IMR-90 (cell line): Measurements from ENCODE around the gene RBM23.
"Not testable (repeated sequence)": the region's sequence is repeated elsewhere in the genome, so short reads cannot be mapped to it uniquely, and the experiment has no call there.

ENCODE experiments used
- BHLHE40 ChIP-seq: fragments of 150-350 bp; IDR thresholded peaks from 2 replicates; pipeline ENCODE4 v1.6.1; 2016; ENCODE audit warnings: mild to moderate bottlenecking, low read depth, low read length
- MAFK ChIP-seq: IDR thresholded peaks from 2 replicates; pipeline ENCODE4 v1.6.1; 2012; ENCODE audit warnings: low read depth, low read length, improper control_type of control experiment
- MAZ ChIP-seq: IDR thresholded peaks from 2 replicates; pipeline ENCODE4 v1.6.1; 2012; ENCODE audit warnings: low read depth, mild to moderate bottlenecking, low read length, improper control_type of control experiment, moderate library complexity, borderline replicate concordance
- NFE2L2 ChIP-seq: fragments of 150-350 bp; IDR thresholded peaks from 2 replicates; pipeline ENCODE4 v1.6.1; 2016; ENCODE audit warnings: low read depth, mild to moderate bottlenecking, low read length
- POLR2A ChIP-seq: IDR thresholded peaks from 2 replicates; pipeline ENCODE4 v1.6.1; 2012; ENCODE audit warnings: mild to moderate bottlenecking, low read depth, low read length
- RAD21 ChIP-seq: IDR thresholded peaks from 2 replicates; pipeline ENCODE4 v1.6.1; 2012; ENCODE audit warnings: low read length, improper control_type of control experiment
- RCOR1 ChIP-seq: IDR thresholded peaks from 2 replicates; pipeline ENCODE4 v1.6.1; 2012; ENCODE audit warnings: mild to moderate bottlenecking, low read length, improper control_type of control experiment; ENCODE audit not compliant: insufficient replicate concordance
- RFX5 ChIP-seq: IDR thresholded peaks from 2 replicates; pipeline ENCODE4 v1.8.0; 2012; ENCODE audit warnings: low read depth, mild to moderate bottlenecking, low read length, moderate library complexity
- TF ChIP-seq, protein P1 (sequence below): conservative IDR thresholded peaks from 2 replicates; pipeline ENCODE4 v1.5.1; 2012; ENCODE audit warnings: mild to moderate bottlenecking, low read depth, low read length, improper control_type of control experiment
- TF ChIP-seq, protein P2 (sequence below): fragments of 150-350 bp; IDR thresholded peaks from 2 replicates; pipeline ENCODE4 v1.6.1; 2017; ENCODE audit warnings: mild to moderate bottlenecking, antibody characterized with exemption, low read length, low read depth

- not testable (repeated sequence) for TF ChIP-seq POLR2A, RFX5, BHLHE40, MAZ, MAFK, RCOR1, NFE2L2, RAD21
- TF ChIP-seq, protein P1, sequence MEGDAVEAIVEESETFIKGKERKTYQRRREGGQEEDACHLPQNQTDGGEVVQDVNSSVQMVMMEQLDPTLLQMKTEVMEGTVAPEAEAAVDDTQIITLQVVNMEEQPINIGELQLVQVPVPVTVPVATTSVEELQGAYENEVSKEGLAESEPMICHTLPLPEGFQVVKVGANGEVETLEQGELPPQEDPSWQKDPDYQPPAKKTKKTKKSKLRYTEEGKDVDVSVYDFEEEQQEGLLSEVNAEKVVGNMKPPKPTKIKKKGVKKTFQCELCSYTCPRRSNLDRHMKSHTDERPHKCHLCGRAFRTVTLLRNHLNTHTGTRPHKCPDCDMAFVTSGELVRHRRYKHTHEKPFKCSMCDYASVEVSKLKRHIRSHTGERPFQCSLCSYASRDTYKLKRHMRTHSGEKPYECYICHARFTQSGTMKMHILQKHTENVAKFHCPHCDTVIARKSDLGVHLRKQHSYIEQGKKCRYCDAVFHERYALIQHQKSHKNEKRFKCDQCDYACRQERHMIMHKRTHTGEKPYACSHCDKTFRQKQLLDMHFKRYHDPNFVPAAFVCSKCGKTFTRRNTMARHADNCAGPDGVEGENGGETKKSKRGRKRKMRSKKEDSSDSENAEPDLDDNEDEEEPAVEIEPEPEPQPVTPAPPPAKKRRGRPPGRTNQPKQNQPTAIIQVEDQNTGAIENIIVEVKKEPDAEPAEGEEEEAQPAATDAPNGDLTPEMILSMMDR, result not testable (repeated sequence)
- TF ChIP-seq, protein P2, sequence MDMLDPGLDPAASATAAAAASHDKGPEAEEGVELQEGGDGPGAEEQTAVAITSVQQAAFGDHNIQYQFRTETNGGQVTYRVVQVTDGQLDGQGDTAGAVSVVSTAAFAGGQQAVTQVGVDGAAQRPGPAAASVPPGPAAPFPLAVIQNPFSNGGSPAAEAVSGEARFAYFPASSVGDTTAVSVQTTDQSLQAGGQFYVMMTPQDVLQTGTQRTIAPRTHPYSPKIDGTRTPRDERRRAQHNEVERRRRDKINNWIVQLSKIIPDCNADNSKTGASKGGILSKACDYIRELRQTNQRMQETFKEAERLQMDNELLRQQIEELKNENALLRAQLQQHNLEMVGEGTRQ, result not testable (repeated sequence)
Observed at GRCh38 chr14:22914836-22915235, 4.1 kb downstream of the RBM23 start.
